ENCODE measurements around the gene GGN. TPM values are rescaled to one million over a fixed set of nuclear protein-coding genes. Genes with fewer than 3 reads are reported as not detected.
"Not testable (repeated sequence)": the region's sequence is repeated elsewhere in the genome, so short reads cannot be mapped to it uniquely, and the experiment has no call there.

The GGN gene
- total RNA-seq, 2 experiments from 2014 or later: not detected

DNA sequence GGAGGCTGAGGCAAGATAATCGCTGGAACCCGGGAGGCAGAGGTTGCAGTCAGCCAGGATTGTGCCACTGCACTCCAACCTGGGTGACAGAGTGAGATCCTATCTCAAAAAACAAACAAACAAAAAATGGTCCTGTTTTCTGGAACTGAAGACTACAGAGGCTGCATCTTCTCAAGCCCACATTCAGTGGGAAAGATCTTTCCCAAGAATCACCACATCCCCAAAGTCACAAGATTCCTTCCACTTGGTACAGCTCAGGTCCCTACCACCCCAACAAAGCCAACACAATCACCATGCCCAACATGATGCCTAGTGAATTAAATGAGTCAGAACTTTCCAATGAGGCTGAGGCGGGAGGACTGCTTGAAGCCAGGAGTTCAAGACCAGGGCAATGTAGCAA lies 37.0 kb downstream of the GGN start:
- H3K27ac Mint-ChIP-seq: no peak overlapping the region
- H3K36me3 Mint-ChIP-seq (ENCODE audit: low read depth): no peaks in the 10 kb centered on the region
- no peak for DNase-seq
- H3K4me1 Mint-ChIP-seq: no peaks in the 10 kb centered on the region
- POLR2A ChIA-PET: no interaction called here
- no peak overlapping the region for H3K4me3 Mint-ChIP-seq
- H3K9me3 Mint-ChIP-seq: no peaks in the 10 kb centered on the region
- CTCF ChIA-PET: no interaction called here
- no peaks in the 10 kb centered on the region for H3K27me3 Mint-ChIP-seq

DNA sequence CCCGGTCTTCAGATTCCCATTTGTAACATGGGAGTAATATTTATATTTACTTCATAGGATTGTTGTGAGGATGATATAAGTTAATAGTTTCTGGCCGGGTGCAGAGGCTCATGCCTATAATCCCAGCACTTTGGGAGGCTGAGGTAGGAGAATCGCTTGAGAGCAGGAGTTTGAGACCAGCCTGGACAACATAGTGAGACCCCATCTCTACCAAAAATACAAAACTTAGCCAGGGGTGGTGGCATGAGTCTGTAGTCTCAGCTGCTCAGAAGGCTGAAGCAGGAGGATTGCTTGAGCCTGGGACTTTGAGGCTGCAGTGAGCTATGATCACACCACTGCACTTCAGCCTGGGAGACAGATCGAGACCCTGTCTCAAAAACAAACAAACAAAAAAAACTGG lies 41.0 kb downstream of the GGN start:
- H3K9me3 Mint-ChIP-seq: no peaks in the 10 kb centered on the region
- no peak overlapping the region for H3K27ac Mint-ChIP-seq
- no peak for DNase-seq
- H3K27me3 Mint-ChIP-seq: no peaks in the 10 kb centered on the region
- no peaks in the 10 kb centered on the region for H3K36me3 Mint-ChIP-seq (ENCODE audit: low read depth)
- H3K4me1 Mint-ChIP-seq: no peaks in the 10 kb centered on the region
- CTCF ChIA-PET: interaction anchor here (1.3 to 1.5 kb wide), 4 partner anchors 9 to 78 kb away, joined by 3 to 7 read pairs (median 3); partner anchors contain the start of genes CATSPERG and FAM98C
- no peak overlapping the region for H3K4me3 Mint-ChIP-seq
- POLR2A ChIA-PET: no interaction called here

DNA sequence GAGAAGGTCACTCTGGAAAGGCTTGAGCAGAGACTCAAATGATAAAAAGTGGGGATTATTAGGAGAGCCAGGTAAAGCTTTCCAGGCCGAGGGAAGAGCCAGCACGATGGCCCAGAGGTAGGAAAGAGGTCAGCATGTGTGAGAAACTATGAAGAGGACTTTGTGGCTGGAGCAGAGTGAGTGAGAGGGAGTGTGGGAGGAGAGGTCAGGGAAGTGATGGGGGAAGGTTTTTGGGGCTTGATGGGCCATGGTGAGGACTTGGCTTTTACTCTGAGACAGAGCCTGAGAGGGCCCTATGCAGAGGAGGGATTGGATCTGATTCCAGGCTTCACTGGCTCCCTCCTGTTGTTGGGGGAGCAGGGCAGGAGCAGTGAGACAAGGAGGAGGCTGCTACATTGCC lies 46.9 kb downstream of the GGN start:
- Mint-ChIP-seq H3K4me1 (peaks cover 17% of the 10 kb centered on the region), H3K4me3 (no peak overlapping the region), H3K27ac (peak overlapping the region; percentile 7), H3K36me3 (ENCODE audit: low read depth) (no peaks in the 10 kb centered on the region), H3K9me3 (no peaks in the 10 kb centered on the region), H3K27me3 (no peaks in the 10 kb centered on the region)
- ChIA-PET POLR2A (no interaction called here), CTCF (no interaction called here)
- DNase-seq: no peak

DNA sequence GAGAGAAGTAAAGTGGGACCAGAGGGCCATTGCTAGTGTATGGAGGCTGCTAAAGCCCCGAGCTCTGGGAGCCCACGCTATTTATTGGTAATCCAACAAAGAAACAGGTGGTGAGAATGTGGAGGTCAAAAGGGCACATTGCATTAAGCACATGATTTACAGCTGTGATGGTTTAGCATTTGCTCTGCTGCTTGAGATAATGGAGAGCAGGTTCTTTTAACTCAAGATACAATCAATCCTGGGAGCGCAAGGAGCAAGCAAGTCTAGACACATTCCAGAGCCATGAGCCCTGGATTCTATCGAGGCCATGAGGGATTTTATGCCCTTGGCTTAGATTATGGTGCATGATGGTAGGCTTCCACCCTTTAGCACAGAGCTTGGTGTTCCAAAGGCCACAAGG lies 48.8 kb downstream of the GGN start:
- not testable (repeated sequence) for H3K27me3 Mint-ChIP-seq; DNase-seq; H3K4me3 Mint-ChIP-seq; H3K9me3 Mint-ChIP-seq; H3K27ac Mint-ChIP-seq; H3K36me3 Mint-ChIP-seq (ENCODE audit: low read depth)
- CTCF ChIA-PET: interaction anchor here (0.6 to 1.4 kb wide), 3 partner anchors 14 to 784 kb away, joined by 3 to 7 read pairs (median 4); partner anchors contain the start of gene FAM98C
- peaks cover 20% of the 10 kb centered on the region for H3K4me1 Mint-ChIP-seq
- POLR2A ChIA-PET: interaction anchor here (0.7 kb wide), 1 partner anchor 111 kb away, joined by 6 read pairs; no protein-coding TSS in a partner anchor

DNA sequence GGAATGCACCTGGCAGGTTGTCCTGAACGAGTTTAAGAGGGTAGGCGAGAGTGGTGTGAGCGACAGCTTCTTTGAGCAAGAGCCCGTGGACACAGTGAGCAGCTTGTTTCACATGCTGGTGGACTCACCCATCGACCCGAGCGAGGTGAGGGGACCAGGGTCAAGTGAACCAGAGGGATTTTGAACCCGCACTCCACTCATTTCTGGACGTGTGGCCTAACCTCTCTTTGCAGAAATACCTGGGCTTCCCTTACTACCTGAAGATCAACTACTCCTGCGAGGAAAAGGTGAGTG lies 50.5 kb downstream of the GGN start:
- peak overlapping the region; percentile 97 for H3K27ac Mint-ChIP-seq
- ChIA-PET CTCF (interaction anchor here (1.0 kb wide), 1 partner anchor 37 kb away, joined by 3 read pairs; the partner anchor contains the start of gene PSMD8), POLR2A (no interaction called here)
- no peaks in the 10 kb centered on the region for H3K36me3 Mint-ChIP-seq (ENCODE audit: low read depth)
- no peaks in the 10 kb centered on the region for H3K27me3 Mint-ChIP-seq
- peak; percentile 14 for DNase-seq
- H3K4me3 Mint-ChIP-seq: peak overlapping the region; percentile 88
- peaks cover 20% of the 10 kb centered on the region for H3K4me1 Mint-ChIP-seq
- no peaks in the 10 kb centered on the region for H3K9me3 Mint-ChIP-seq

DNA sequence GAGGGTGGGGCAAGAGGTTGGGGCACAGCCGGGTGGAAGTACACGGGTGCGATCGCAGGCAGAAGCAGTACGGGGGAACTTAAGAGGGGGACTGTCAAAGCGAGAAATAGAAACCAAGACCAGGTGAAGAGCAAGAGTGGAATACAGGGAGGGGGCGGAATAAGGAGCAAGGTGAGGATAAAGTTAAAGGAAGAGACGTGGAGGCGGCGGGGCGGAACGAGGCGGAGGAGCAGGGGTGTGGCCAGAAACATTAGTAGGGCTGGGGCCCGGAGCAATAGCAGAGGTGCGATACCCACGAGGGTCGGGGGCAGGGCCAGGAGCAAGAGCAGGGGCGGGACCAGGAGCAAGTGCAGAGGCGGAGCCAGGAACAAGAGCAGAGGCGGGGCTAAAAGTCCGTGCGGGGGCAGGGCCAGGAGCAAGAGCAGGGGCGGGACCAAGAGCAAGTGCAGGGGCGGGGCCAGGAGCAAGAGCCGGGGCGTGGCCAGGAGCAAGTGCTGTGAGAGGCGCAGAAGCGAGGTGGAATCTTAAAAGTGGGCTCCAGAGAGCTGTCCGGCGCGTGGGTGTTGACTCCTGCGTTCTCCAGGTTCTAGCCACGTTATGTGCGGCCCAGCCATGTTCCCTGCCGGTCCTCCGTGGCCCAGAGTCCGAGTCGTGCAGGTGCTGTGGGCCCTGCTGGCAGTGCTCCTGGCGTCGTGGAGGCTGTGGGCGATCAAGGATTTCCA lies 51.0 kb downstream of the GGN start:
- peak overlapping the region; percentile 88 for H3K4me3 Mint-ChIP-seq
- peak; percentile 96 for DNase-seq
- H3K4me1 Mint-ChIP-seq: peaks cover 20% of the 10 kb centered on the region
- ChIA-PET POLR2A (no interaction called here), CTCF (interaction anchor here (0.9 to 1.0 kb wide), 5 partner anchors 10 to 93 kb away, joined by 3 to 7 read pairs (median 4); partner anchors contain the start of gene PSMD8)
- H3K9me3 Mint-ChIP-seq: no peaks in the 10 kb centered on the region
- peak overlapping the region; percentile 97 for H3K27ac Mint-ChIP-seq
- no peaks in the 10 kb centered on the region for H3K27me3 Mint-ChIP-seq
- no peaks in the 10 kb centered on the region for H3K36me3 Mint-ChIP-seq (ENCODE audit: low read depth)

DNA sequence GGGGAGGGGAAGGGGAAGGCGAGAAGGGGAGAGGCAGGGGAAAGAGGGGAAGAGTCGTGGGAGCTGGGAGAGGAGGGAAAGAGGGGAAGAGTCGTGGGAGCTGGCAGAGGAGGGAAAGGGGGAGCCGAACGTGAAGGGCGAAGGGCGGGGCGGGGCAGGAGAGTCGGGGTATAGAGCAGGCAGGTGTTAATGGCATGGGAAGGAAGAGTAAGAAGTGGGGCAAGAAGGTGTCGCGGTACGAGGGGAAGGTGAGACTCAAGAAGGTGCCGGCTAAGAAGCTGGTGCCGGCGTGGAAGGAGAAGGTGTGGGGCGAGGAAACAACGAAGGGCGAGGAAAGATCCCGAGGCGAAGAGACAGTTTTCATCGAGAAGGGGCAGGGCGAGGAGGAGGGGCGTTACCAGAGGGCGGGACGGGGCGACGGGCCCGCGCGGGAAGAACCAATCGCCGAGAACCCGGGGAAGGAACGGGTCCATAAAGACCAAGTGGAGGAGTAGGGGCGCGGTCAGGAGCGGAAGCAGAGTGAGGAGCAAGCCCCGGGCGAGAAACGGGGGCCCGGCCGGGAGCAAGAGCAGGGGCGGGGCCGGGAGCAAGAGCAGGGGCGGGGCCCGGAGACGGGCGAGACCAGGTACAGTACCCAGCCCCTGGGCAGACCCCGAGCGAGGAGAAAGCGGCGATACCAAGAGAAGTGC lies 51.7 kb downstream of the GGN start:
- POLR2A ChIA-PET: interaction anchor here (0.6 kb wide), 1 partner anchor 118 kb away, joined by 4 read pairs; no protein-coding TSS in a partner anchor
- Mint-ChIP-seq H3K4me1 (peaks cover 20% of the 10 kb centered on the region), H3K4me3 (peak overlapping the region; percentile 88), H3K9me3 (no peaks in the 10 kb centered on the region), H3K27ac (peak overlapping the region; percentile 97), H3K27me3 (no peaks in the 10 kb centered on the region), H3K36me3 (ENCODE audit: low read depth) (no peaks in the 10 kb centered on the region)
- DNase-seq: peak; percentile 97
- CTCF ChIA-PET: interaction anchor here (0.7 to 2.5 kb wide), 13 partner anchors 11 to 199 kb away, joined by 3 to 10 read pairs (median 4); partner anchors contain the start of genes GGN, KCNK6 and PSMD8

Other genes with a start within 250 kb of the GGN start
- under 1 TPM; 0.12 to 0.20 TPM for gene DPF1, start 163.8 kb downstream of the GGN start, total RNA-seq
- gene PPP1R14A, start 131.7 kb downstream of the GGN start, total RNA-seq: not detected
- 1 to 10 TPM; 8.9 to 9.3 TPM for gene SPINT2, start 123.5 kb downstream of the GGN start, total RNA-seq
- gene C19orf33, start 83.8 kb downstream of the GGN start, total RNA-seq: not detected
- 10 to 100 TPM; 63.1 to 72.4 TPM for gene YIF1B, start 72.1 kb downstream of the GGN start, total RNA-seq
- gene KCNK6, start 68.2 kb downstream of the GGN start, total RNA-seq: 10 to 100 TPM; 12.6 to 14.0 TPM
- gene CATSPERG, start 52.2 kb downstream of the GGN start, total RNA-seq: 1 to 10 TPM; 4.2 to 5.6 TPM
- 100 to 1,000 TPM; 178 to 186 TPM for gene PSMD8, start 13.5 kb downstream of the GGN start, total RNA-seq
- gene SPRED3, start 663 bp upstream of the GGN start, total RNA-seq: 1 to 10 TPM; 1.2 to 1.8 TPM
- gene FAM98C, start 15.1 kb upstream of the GGN start, total RNA-seq: 10 to 100 TPM; 27.5 to 37.2 TPM
- gene RASGRP4, start 38.2 kb upstream of the GGN start, total RNA-seq: 1 to 10 TPM; 2.6 to 3.8 TPM
- 1 to 10 TPM in 1 of 2 experiments, under 1 TPM in 1; 0.79 to 1.0 TPM for gene RYR1, start 45.7 kb upstream of the GGN start, total RNA-seq
- gene MAP4K1, start 229.9 kb upstream of the GGN start, total RNA-seq: 100 to 1,000 TPM; 282 to 313 TPM
- 100 to 1,000 TPM; 309 to 318 TPM for gene EIF3K, start 231.2 kb upstream of the GGN start, total RNA-seq

Data from activated CD4-positive, alpha-beta T cell treated with anti-CD3 and anti-CD28 coated beads, Interleukin-2, amount 10 ng/mL, durations not matched to agents 7 days and 5 days (primary cell).